ENCODE measurements around the gene GNG12.

Gene GNG12

GRCh38 chr1:67689267-67690017 lies 143.8 kb downstream of the GNG12 start:
- no peak for FAIRE-seq
- TF ChIP-seq POLR2AphosphoS5 (IDR thresholded peaks at IDR 0.05; ENCODE audit: low read depth, low read length) (no peak), POLR2A (IDR thresholded peaks at IDR 0.05; ENCODE audit: low read depth, low read length) (no peak), TAF1 (IDR thresholded peaks at IDR 0.05; ENCODE audit: borderline replicate concordance, low read depth, low read length) (no peak)
- no peak for DNase-seq (ENCODE audit: insufficient read length)

GRCh38 chr1:67688526-67689219 lies 144.6 kb downstream of the GNG12 start:
- FAIRE-seq (no peak), DNase-seq (ENCODE audit: insufficient read length) (no peak)

GRCh38 chr1:67687649-67688048 lies 145.6 kb downstream of the GNG12 start:
- TF ChIP-seq TAF1 (IDR thresholded peaks at IDR 0.05; ENCODE audit: borderline replicate concordance, low read depth, low read length) (no peak), POLR2A (IDR thresholded peaks at IDR 0.05; ENCODE audit: low read depth, low read length) (no peak), POLR2AphosphoS5 (IDR thresholded peaks at IDR 0.05; ENCODE audit: low read depth, low read length) (no peak)
- DNase-seq (ENCODE audit: insufficient read length) (no peak), FAIRE-seq (no peak)

More at GRCh38 chr1:67688526-67689219, 144.6 kb downstream of the GNG12 start:
- TF ChIP-seq POLR2AphosphoS5 (IDR thresholded peaks at IDR 0.05; ENCODE audit: low read depth, low read length) (no peak; the same call in 1 of the 2 replicates), POLR2A (IDR thresholded peaks at IDR 0.05; ENCODE audit: low read depth, low read length) (peak; percentile 42; the same call in 1 of the 2 replicates), TAF1 (IDR thresholded peaks at IDR 0.05; ENCODE audit: borderline replicate concordance, low read depth, low read length) (no peak)

GRCh38 chr1:67687198-67687545 lies 146.1 kb downstream of the GNG12 start:
- TF ChIP-seq POLR2A (IDR thresholded peaks at IDR 0.05; ENCODE audit: low read depth, low read length) = no peak
- TF ChIP-seq POLR2AphosphoS5 (IDR thresholded peaks at IDR 0.05; ENCODE audit: low read depth, low read length) = no peak
- TF ChIP-seq TAF1 (IDR thresholded peaks at IDR 0.05; ENCODE audit: borderline replicate concordance, low read depth, low read length) = no peak
- FAIRE-seq = peak; percentile 24
- DNase-seq (ENCODE audit: insufficient read length) = no peak

- TF ChIP-seq POLR2AphosphoS5 (IDR thresholded peaks at IDR 0.05; ENCODE audit: low read depth, low read length) (peak; percentile 53), POLR2A (IDR thresholded peaks at IDR 0.05; ENCODE audit: low read depth, low read length) (peak; percentile 77), TAF1 (IDR thresholded peaks at IDR 0.05; ENCODE audit: borderline replicate concordance, low read depth, low read length) (no peak)
- FAIRE-seq = peak; percentile 86
- peak; percentile 34 for DNase-seq (ENCODE audit: insufficient read length)
These were observed 146.7 kb downstream of the GNG12 start for GRCh38 chr1:67686267-67687197.

GRCh38 chr1:67685558-67686266 lies 147.6 kb downstream of the GNG12 start:
- peak; percentile 78 for FAIRE-seq
- no peak for DNase-seq (ENCODE audit: insufficient read length)
- TF ChIP-seq POLR2AphosphoS5 (IDR thresholded peaks at IDR 0.05; ENCODE audit: low read depth, low read length) (peak; percentile 11; the same call in 1 of the 2 replicates), POLR2A (IDR thresholded peaks at IDR 0.05; ENCODE audit: low read depth, low read length) (no peak)

- FAIRE-seq (no peak), DNase-seq (ENCODE audit: insufficient read length) (peak; percentile 84)
- TF ChIP-seq POLR2AphosphoS5 (IDR thresholded peaks at IDR 0.05; ENCODE audit: low read depth, low read length) = peak; percentile 99
- peak; percentile 100 for TF ChIP-seq POLR2A (IDR thresholded peaks at IDR 0.05; ENCODE audit: low read depth, low read length)
- TF ChIP-seq TAF1 (IDR thresholded peaks at IDR 0.05; ENCODE audit: borderline replicate concordance, low read depth, low read length) = peak; percentile 99
These were observed 148.2 kb downstream of the GNG12 start, which contains the start of gene GADD45A for GRCh38 chr1:67685067-67685557. Gene GADD45A (plus strand): TSS chr1:67685201. CDS start chr1:67685495, 294 bp downstream.

GRCh38 chr1:67684526-67685066 lies 148.7 kb downstream of the GNG12 start:
- DNase-seq (ENCODE audit: insufficient read length) (no peak), FAIRE-seq (peak; percentile 94)
- TF ChIP-seq POLR2AphosphoS5 (IDR thresholded peaks at IDR 0.05; ENCODE audit: low read depth, low read length) (no peak), TAF1 (IDR thresholded peaks at IDR 0.05; ENCODE audit: borderline replicate concordance, low read depth, low read length) (no peak), POLR2A (IDR thresholded peaks at IDR 0.05; ENCODE audit: low read depth, low read length) (no peak)

- DNase-seq (ENCODE audit: insufficient read length) (no peak), FAIRE-seq (peak; percentile 46)
- TF ChIP-seq POLR2AphosphoS5 (IDR thresholded peaks at IDR 0.05; ENCODE audit: low read depth, low read length) = no peak
- TF ChIP-seq POLR2A (IDR thresholded peaks at IDR 0.05; ENCODE audit: low read depth, low read length) = no peak
- no peak for TF ChIP-seq TAF1 (IDR thresholded peaks at IDR 0.05; ENCODE audit: borderline replicate concordance, low read depth, low read length)
These were observed 149.3 kb downstream of the GNG12 start for GRCh38 chr1:67683766-67684525.
